GM21717 (cell line): ENCODE measurements around the gene CAMK1.
A peak's percentile ranks its signal among the peaks of the same experiment; 100 is the strongest.

Experiments used
- ATAC-seq: cut with Tn5 transposase; IDR thresholded peaks from one replicate; pipeline ENCODE4 v1.9.1; 2021; ENCODE audit warnings: mild to moderate bottlenecking, moderate library complexity; ENCODE audit not compliant: unreplicated experiment

The CAMK1 gene

GRCh38 chr3:9769426-9770275 lies at the start of gene CAMK1:
Gene CAMK1, minus strand, starts transcription at chr3:9769947. Its CDS starts 2,198 bp downstream, at chr3:9767749.
- ATAC-seq, result peak; percentile 58

- no peak for ATAC-seq
Measured at GRCh38 chr3:9818666-9819335, 49.1 kb upstream of the CAMK1 start.

DNA sequence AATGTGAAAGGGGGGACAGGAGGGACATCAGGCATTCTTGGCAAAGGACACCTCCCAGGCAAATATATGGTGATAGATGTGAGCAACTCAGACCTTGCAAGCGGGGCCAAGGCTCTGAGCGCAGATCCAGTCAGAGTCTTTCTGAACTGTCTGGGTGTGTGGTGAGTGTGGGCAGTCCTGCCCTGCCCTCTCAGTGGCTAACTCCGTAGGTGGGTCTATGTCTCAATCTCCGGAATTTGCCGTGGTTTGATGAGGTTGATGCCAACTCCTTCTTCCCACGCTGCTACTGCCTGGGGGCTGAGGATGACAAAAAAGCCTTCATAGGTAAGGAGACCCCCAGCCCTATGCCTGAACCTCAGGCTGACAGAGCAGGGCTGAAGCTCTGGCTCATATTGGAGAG lies 47.7 kb upstream of the CAMK1 start:
- no peak for ATAC-seq

DNA sequence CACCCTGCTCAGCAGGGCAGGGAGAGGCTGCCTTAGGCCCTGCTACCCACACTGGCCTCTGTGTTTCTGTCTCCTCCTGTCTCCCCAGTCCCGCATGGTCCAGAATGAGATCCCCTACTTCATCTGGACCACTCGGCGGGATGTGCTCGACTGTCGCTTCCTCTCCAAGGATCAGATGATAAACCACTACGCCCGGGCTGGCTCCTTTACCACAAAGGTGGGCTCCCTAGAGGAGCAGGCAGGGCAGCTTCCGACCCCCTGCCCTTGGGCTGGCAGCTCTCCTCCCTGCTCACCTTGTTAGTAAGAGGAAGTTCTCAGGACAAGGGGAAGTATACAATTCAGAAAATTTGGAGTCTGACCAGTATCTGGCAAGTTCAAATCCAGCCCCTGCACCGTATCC lies 46.2 kb upstream of the CAMK1 start:
- ATAC-seq, result no peak

DNA sequence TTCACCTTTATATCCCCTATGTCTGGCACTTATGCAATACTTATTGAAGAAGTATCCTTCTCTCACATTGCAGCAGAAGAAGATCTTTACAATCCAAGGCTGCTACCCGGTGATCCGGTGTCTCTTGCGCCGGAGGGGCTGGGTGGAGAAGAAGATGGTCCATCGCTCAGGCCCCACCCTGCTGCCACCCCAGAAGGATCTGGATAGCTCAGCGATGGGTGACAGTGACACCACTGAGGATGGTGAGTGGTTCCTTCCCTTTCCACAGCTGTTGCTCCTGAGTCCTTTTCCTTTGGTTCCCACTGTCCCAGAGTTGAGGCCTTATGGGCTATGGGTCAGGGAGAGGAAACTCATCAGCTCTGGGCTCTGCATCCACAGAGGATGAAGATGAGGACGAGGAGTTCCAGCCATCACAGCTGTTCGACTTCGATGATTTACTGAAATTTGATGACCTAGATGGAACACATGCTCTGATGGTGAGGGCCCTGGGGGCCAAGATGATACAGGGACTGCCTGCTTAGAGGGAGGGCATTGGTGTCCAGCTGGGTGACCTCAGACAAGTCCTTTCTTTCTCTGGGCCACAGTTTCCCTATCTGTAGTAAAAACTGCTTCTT lies 43.2 kb upstream of the CAMK1 start:
- ATAC-seq, result no peak

GRCh38 chr3:9810846-9811245 lies 41.1 kb upstream of the CAMK1 start:
- no peak for ATAC-seq

DNA sequence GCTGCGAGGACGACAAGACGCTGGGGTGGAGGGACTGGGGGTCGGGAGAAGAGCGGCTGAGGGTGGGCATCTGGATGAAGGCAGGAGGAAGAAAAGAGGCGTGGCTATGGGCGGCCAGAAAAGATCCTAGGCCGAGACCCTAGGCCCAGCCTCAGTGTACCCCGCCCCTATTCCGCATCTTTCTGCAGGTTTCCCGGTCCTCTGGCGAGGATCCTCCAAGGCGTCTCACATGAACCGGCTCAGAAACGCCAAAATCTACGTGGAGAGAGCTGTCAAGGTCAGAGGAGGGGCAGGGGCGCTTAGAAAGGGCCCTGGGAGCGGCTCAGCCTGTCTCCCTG lies 40.7 kb upstream of the CAMK1 start:
- ATAC-seq, result no peak

- ATAC-seq, result peak; percentile 36
Measured at GRCh38 chr3:9809615-9810432, 40.1 kb upstream of the CAMK1 start, which contains the start of gene TTLL3. Gene TTLL3, plus strand, starts transcription at chr3:9810262. Its CDS starts 400 bp downstream, at chr3:9810662.

DNA sequence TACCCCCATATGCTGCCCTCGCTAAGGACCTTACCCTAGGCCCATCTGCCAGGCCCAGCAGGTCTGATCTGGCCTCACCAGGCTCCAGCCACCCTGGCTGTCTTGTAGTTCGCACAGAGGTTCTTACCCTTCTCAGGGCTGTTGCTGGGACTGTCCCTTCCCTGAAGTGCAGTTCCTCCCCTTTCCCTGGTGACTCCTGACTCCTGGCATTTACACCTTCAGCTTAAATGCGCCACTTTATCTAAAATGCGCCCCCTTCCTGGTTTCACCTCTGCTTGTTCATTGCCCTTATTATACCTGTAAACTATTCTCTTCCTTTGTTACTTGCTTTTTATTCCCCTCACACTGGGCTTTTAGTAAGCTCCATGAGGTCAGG lies 39.5 kb upstream of the CAMK1 start:
- ATAC-seq, result no peak

GRCh38 chr3:9808345-9809037 lies 38.7 kb upstream of the CAMK1 start:
- no peak for ATAC-seq

- ATAC-seq, result no peak
Measured at GRCh38 chr3:9807981-9808344, 38.2 kb upstream of the CAMK1 start.

GRCh38 chr3:9806688-9807589 lies 37.2 kb upstream of the CAMK1 start:
- no peak for ATAC-seq

DNA sequence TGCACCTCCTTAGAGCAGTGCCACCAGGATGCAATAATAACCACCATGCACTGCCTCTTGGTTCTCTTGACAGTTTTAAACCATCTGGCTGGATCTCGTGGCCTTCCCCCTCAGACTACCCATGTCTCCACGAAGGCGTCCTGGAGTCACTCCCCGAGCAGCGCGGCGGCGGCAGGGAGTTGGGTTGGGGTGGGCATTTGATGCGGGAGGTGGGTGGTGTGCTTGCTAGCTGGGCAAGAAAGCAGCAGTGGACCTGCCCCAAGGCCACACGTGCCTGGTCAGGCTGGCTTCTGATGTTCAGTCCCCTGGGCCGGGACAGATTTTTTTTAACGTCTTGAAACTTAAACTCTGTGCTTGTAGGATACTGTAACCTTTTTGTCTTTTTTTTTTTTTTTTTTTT lies 36.4 kb upstream of the CAMK1 start:
- ATAC-seq, result no peak

DNA sequence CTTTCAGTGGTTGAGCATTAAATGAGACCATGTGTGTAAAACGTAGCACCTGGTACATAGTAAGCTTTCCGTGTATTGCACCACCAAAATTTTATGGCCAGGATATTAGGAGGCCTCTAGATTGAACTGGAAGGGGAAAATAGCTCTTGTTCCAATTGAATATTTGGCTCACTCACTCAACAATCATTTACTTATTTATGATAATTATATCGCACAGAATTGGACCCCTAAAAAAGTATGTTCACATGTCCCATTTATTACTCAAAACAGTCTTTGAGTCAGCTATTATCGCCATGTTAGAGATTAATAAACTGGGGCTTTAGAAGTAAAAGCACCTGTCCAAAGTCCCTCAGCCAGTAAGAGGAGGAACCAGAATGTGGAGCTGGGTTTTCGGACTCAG lies 35.2 kb upstream of the CAMK1 start:
- no peak for ATAC-seq

- no peak for ATAC-seq
Measured at GRCh38 chr3:9803494-9803893, 33.7 kb upstream of the CAMK1 start.

DNA sequence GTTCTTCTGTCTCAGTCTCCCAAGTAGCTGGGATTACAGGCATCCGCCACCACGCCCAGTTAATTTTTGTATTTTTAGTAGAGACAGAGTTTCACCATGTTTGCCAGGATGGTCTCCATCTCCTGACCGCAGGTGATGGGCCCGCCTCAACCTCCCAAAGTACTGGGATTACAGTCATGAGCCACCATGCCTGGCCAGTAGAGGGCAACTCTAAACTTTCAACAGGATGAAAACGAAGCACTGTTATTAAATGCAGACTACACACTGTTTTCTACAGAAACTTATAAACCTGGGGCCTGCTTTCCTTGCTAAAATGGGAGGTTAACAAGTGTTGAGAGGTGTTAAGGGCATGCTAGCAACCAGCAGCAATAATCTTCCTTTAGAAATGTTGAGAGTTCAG lies 30.8 kb upstream of the CAMK1 start:
- ATAC-seq, result no peak

GRCh38 chr3:9797196-9797945 lies 27.6 kb upstream of the CAMK1 start:
- ATAC-seq, result no peak

DNA sequence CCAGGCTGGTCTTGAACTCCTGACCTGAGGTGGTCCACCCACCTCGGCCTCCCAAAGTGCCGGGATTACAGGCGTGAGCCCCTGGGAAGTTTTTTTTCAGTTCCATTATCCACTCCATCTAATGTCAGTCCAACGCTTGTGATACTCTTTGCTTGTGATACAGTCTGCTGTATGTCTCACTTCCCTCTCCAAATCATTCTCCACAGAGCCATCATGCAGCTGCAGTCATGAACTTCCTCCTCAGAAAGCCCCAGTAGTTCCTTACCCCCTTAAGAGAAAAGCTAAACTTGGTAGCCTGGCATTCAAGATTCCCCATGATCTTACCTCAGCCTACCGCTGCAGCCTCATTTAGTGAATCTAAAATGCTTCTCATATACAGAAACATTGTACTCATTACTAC lies 25.5 kb upstream of the CAMK1 start:
- no peak for ATAC-seq

GRCh38 chr3:9794400-9794799 lies 24.7 kb upstream of the CAMK1 start:
- no peak for ATAC-seq
